Subcutaneous abdominal adipose tissue (tissue), 5 donors: ENCODE measurements around the gene ACOT12.
A peak's percentile ranks its signal among the peaks of the same experiment; 100 is the strongest.
"Not testable (repeated sequence)": the region's sequence is repeated elsewhere in the genome, so short reads cannot be mapped to it uniquely, and the experiment has no call there.

ENCODE experiments used
- H3K27ac ChIP-seq: one replicate; pipeline ENCODE4 v1.7.0; 2013; ENCODE audit warnings: low read depth, mild to moderate bottlenecking, inconsistent platforms, low read length, moderate library complexity
- H3K27me3 ChIP-seq, 5 donors: one replicate each; pipeline ENCODE4 v1.7.0; 2013; ENCODE audit warnings: low read length in 5 of 5, inconsistent platforms in 1 of 5; ENCODE audit not compliant: control insufficient read depth in 5 of 5, insufficient read depth in 4 of 5
- H3K36me3 ChIP-seq, 5 donors: one replicate each; pipeline ENCODE4 v1.7.0; 2013; ENCODE audit warnings: low read length in 5 of 5; ENCODE audit not compliant: control insufficient read depth in 5 of 5, insufficient read depth in 5 of 5
- H3K4me1 ChIP-seq, 5 donors: one replicate each; pipeline ENCODE4 v1.7.0; 2013; ENCODE audit warnings: low read length in 5 of 5, mild to moderate bottlenecking in 3 of 5, moderate library complexity in 1 of 5; ENCODE audit not compliant: control insufficient read depth in 5 of 5, insufficient read depth in 5 of 5
- H3K4me3 ChIP-seq, 5 donors: one replicate each; pipeline ENCODE4 v1.7.0; 2013; ENCODE audit warnings: low read length in 5 of 5, low read depth in 1 of 5
- H3K9ac ChIP-seq, 5 donors: one replicate each; pipeline ENCODE4 v1.7.0; 2013; ENCODE audit warnings: low read length in 5 of 5, mild to moderate bottlenecking in 4 of 5, moderate library complexity in 3 of 5
- H3K9me3 ChIP-seq, 5 donors: one replicate each; pipeline ENCODE4 v1.7.0; 2013; ENCODE audit warnings: low read length in 5 of 5; ENCODE audit not compliant: control insufficient read depth in 5 of 5
- donor health status: healthy.
- donor health status: healthy.
- donor health status: healthy.
- donor health status: healthy.
- donor health status: healthy.

Gene ACOT12

DNA sequence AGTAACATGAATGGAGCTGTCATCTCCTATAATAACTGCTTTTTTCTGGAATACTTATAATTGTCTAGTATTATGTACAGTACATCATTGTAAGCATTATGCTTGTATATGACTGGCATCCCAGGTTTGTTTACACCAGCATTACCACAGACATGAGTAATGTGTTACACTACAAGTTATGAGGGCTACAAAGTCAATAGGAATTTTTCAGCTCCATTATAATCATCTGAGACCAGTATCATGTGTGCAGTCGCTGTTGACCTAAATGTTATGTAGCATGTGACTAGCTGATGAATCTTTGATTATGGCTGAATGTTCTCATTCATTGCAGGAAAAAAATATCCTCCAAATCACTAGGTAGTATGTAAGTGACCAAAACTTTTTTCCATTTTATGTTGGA is 90.4 kb downstream of the ACOT12 start:
- Histone ChIP-seq H3K36me3 (peaks cover 6 to 10% (median 8%) of the 10 kb centered on the region in 5 donors), H3K27ac (no peak overlapping the region), H3K27me3 (no peaks in the 10 kb centered on the region), H3K9me3 (no peaks in the 10 kb centered on the region), H3K9ac (no peak overlapping the region), H3K4me3 (no peak overlapping the region), H3K4me1 (peaks cover 0 to 34% (median 28%) of the 10 kb centered on the region in 5 donors)

DNA sequence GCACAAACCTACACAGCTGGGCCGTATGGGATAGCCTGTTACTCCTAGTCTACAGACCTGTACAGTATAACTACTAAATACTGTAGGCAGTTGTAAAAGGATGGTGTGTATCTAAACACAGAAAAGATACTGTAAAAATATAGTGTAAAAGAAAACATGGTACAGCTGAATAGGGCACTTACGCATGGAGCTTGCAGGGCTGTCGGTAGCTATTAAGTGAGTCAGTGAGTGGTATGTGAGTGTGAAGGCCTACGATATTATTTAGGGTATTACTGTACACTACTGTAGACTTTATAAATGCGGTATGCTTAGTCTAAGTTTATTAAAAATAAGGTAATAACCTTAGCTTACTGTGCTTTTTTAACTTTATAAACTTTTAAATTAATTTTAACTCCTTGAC is 91.3 kb downstream of the ACOT12 start:
- no peaks in the 10 kb centered on the region for H3K9me3 ChIP-seq
- peak overlapping the region; percentile 89 to 100 (median 97) for H3K4me3 ChIP-seq
- peak overlapping the region in 1 of 5 donors; percentile 95 for H3K9ac ChIP-seq
- H3K4me1 ChIP-seq: peaks cover 0 to 34% (median 28%) of the 10 kb centered on the region in 5 donors
- H3K36me3 ChIP-seq: peaks cover 6 to 10% (median 8%) of the 10 kb centered on the region in 5 donors
- no peaks in the 10 kb centered on the region for H3K27me3 ChIP-seq
- no peak overlapping the region for H3K27ac ChIP-seq

DNA sequence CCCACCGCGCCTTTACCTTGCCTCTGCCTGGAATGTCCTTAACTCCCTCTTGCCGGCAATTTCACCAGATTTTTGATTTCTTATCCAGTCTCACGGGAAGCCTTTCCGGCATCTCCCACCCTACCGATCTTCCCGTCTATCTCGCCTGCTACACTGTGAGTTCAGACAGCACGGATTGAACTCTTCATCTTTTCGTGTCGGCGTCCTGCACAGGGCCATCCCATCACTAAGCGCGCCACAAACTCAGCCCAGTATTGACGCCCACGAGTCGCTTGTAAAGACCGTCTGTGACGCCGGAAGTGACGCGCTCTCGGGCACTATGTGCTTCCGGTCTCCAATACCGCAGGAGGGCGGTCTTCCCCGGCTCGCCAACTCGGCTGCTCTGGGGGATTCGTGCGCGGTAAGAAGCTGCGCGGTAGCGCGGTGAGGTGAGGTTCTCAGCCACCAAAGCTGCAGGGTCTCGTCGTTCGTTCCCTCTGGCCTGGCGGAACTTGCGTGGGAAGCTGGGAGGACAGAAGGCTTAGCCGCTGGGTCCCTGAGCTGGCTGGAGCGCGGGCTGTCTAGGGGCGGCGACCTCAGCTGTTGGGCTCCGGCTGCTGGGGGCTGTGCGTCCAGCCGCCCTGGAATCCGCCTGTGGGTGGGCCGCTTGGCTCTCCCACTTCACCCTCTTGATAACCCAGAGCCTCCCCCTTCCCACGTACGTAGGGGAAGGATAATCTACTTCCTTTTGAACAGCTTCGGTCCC is 92.5 kb downstream of the ACOT12 start, which contains the start of gene ZCCHC9:
ZCCHC9 (plus strand) TSS at position 317 of the 745 bp plus-strand sequence. CDS start 3,171 bp downstream, outside the sequence.
- H3K9me3 ChIP-seq: no peaks in the 10 kb centered on the region
- peak within 1 kb of the TSS; percentile 82 to 97 (median 91) for H3K9ac ChIP-seq
- H3K27ac ChIP-seq: peak within 1 kb of the TSS; percentile 78
- H3K27me3 ChIP-seq: no peaks in the 10 kb centered on the region
- H3K4me3 ChIP-seq: peak within 1 kb of the TSS; percentile 89 to 100 (median 97)
- H3K4me1 ChIP-seq: peaks cover 0 to 34% (median 28%) of the 10 kb centered on the region in 5 donors
- peaks cover 6 to 10% (median 8%) of the 10 kb centered on the region in 5 donors for H3K36me3 ChIP-seq

DNA sequence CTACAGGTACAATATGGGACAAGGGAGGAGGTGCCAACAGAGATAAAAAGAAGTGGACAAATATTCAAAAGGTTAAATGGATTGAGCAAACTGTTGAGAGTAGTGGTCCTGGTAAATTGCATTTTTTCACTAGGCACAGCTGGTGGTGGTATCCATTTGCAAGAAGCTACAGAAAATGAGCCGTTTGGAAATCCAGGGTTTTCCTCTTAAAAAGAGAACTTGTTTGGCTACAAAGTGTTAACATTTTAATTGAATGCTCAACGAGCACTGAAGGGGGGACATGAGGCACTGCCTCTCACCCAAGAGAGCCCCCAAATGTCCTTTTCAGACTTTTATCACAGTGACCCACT is 93.0 kb downstream of the ACOT12 start:
- peaks cover 0 to 34% (median 28%) of the 10 kb centered on the region in 5 donors for H3K4me1 ChIP-seq

DNA sequence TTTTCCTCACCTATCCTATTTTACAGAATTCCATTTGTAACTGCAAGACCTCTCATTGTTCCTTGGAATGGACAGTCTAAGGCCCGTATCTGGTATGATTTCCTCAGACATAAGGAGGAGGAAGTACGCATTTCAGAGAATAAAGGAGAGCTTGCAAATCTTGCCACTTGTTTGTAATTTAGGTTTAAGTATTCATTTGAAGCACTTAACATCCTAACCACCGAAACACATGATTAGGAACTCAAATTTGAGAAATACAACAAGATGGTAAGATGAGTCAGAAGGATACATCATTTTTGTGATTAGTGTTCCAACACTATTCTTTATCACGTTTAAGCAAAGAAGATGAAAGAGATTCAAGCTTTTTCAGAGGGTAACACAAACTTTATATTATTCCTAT is 96.4 kb downstream of the ACOT12 start:
- H3K36me3 ChIP-seq: no peaks in the 10 kb centered on the region
- H3K9me3 ChIP-seq: peaks cover 0 to under 1% (median 0%) of the 10 kb centered on the region in 5 donors
- no peak overlapping the region for H3K27ac ChIP-seq
- no peak overlapping the region for H3K4me3 ChIP-seq
- H3K27me3 ChIP-seq: no peaks in the 10 kb centered on the region
- peaks cover 0 to 28% (median 26%) of the 10 kb centered on the region in 5 donors for H3K4me1 ChIP-seq
- no peak overlapping the region for H3K9ac ChIP-seq

More for the DNA sequence above, 93.0 kb downstream of the ACOT12 start:
- peak overlapping the region; percentile 78 for H3K27ac ChIP-seq
- peak overlapping the region; percentile 82 to 97 (median 91) for H3K9ac ChIP-seq
- H3K4me3 ChIP-seq: peak overlapping the region; percentile 89 to 100 (median 97)
- no peaks in the 10 kb centered on the region for H3K9me3 ChIP-seq
- H3K27me3 ChIP-seq: no peaks in the 10 kb centered on the region
- peaks cover 6 to 10% (median 8%) of the 10 kb centered on the region in 5 donors for H3K36me3 ChIP-seq

DNA sequence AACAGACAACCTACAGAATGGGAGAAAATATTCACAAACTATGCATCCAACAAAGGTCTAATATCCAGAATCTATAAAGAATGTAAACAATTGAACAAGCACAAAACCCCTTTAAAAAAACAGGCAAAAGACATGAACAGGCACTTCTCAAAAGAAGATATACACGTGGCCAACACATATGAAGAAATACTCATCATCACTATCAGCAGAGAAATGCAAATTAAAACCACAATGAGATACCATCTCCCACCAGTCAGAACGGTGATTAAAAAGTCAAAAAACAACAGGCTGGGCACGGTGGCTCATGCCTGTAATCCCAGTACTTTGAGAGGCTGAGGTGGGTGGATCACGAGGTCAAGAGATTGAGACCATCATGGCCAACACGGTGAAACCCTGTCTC is 99.9 kb downstream of the ACOT12 start:
- H3K36me3 ChIP-seq, H3K4me1 ChIP-seq, H3K27ac ChIP-seq, H3K4me3 ChIP-seq, H3K27me3 ChIP-seq, H3K9ac ChIP-seq: not testable (repeated sequence)
- H3K9me3 ChIP-seq: peaks cover 0 to 12% (median 9%) of the 10 kb centered on the region in 5 donors

DNA sequence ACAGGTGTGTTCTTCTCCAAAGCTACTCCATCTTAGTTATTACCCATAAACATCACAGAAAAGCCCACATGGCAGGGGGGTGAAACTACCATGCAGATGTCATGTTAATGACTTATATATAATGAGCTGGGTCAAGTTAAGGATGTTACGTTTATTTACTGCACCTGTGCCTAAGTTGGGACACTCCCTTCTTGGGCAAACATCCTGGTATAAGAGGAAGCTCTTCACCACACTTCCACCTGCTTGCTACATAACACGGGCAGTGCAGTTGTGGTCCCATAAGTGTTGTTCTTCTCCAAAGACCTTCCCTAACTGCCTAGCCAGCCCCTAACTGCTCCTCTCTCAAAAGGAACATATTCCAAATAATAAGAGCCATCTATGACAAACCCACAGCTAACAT is 101.8 kb downstream of the ACOT12 start:
- peaks cover 0 to 12% (median 9%) of the 10 kb centered on the region in 5 donors for H3K9me3 ChIP-seq
- H3K27ac ChIP-seq: no peak overlapping the region
- H3K4me1 ChIP-seq: no peaks in the 10 kb centered on the region
- no peaks in the 10 kb centered on the region for H3K27me3 ChIP-seq
- H3K36me3 ChIP-seq: no peaks in the 10 kb centered on the region
- no peak overlapping the region for H3K9ac ChIP-seq
- peak overlapping the region in 1 of 5 donors; percentile 5 for H3K4me3 ChIP-seq

DNA sequence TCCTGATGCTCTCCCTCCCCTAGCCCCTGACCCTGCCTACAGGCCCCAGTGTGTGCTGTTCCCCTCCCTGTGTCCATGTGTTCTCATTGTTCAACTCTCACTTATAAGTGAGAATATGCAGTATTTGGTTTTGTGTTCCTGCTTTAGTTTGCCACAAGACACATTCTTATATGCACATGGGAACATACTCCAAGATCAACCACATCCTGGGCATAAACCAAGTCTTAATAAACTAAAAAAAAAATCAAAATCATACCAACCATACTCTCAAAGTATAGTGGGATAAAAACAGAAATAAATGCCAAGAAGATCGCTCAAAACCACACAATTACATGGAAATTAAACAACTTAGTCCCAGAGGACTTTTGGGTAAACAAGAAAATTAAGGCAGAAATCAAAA is 103.8 kb downstream of the ACOT12 start:
- no peaks in the 10 kb centered on the region for H3K4me1 ChIP-seq
- H3K9me3 ChIP-seq: peaks cover 0 to 12% (median 9%) of the 10 kb centered on the region in 5 donors
- H3K4me3 ChIP-seq: no peak overlapping the region
- H3K9ac ChIP-seq: no peak overlapping the region
- H3K27me3 ChIP-seq: no peaks in the 10 kb centered on the region
- H3K27ac ChIP-seq: no peak overlapping the region
- no peaks in the 10 kb centered on the region for H3K36me3 ChIP-seq

DNA sequence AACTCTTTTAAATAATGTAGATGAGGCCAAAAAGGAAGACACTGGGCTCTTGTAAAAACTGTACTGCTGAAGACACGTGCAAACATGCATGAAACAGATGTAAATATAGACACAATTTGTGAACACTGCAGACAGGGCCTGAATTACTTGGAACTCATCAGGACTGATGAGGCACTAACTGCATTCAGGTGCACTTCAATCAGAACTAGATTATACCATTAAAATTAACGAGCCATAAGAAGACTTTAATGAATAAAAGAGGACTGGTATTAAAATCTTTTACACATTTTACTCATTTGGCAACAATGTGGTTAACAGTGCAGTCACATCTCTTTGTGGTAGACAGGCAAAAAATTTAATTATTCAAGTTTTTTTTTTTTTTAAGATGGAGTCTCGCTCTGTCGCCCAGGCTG is 105.9 kb downstream of the ACOT12 start:
- H3K4me3 ChIP-seq: no peak overlapping the region
- no peak overlapping the region for H3K9ac ChIP-seq
- H3K27me3 ChIP-seq: no peaks in the 10 kb centered on the region
- peaks cover 0 to 12% (median 9%) of the 10 kb centered on the region in 5 donors for H3K9me3 ChIP-seq
- no peaks in the 10 kb centered on the region for H3K36me3 ChIP-seq
- no peak overlapping the region for H3K27ac ChIP-seq
- H3K4me1 ChIP-seq: peaks cover 0 to 3% (median 0%) of the 10 kb centered on the region in 5 donors

DNA sequence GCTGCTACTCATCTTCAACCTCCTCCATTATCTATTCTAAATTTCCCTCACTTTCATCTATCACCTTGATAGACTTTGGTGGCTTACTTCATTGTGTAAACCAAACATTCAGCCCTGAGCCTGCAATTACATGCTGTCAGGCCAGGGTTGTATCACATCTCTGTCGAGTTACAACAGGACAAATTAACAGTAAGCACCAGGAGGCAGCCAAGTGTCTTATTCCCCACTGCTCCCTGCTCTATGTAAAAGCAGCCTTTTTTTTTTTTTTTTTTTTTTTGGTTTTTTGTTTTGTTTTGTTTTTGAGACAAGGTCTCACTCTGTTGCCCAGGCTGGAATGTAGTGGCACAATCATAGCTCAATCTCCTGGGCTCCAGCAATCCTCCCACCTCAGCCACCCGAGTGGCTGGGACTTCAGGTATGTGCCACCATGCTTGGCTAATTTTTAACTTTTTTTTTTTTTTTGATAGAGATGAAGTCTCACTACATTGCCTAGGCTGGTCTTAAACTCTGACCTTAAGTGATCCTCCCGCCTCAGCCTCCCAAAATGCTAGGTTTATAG is 107.8 kb downstream of the ACOT12 start:
- no peak overlapping the region for H3K27ac ChIP-seq
- no peaks in the 10 kb centered on the region for H3K36me3 ChIP-seq
- no peak overlapping the region for H3K4me3 ChIP-seq
- H3K9me3 ChIP-seq: no peaks in the 10 kb centered on the region
- no peaks in the 10 kb centered on the region for H3K27me3 ChIP-seq
- peaks cover 0 to 3% (median 0%) of the 10 kb centered on the region in 5 donors for H3K4me1 ChIP-seq
- no peak overlapping the region for H3K9ac ChIP-seq
